HepG2 (cell line): ENCODE measurements around the gene ABCC3. TPM values are rescaled to one million over a fixed set of nuclear protein-coding genes. Genes with fewer than 3 reads are reported as not detected.

Experiments
- ATF3 ChIP-seq: sonication (generic); formaldehyde crosslinking; IDR thresholded peaks from 2 replicates; pipeline ENCODE4 v1.4.0; 2020; ENCODE audit warnings: missing genetic modification reagents
- ATF4 ChIP-seq, 2 experiments: fragments of 450-650 bp in 1 of 2; sonication (generic) in 1 of 2; formaldehyde crosslinking; IDR thresholded peaks; 2 replicates each; pipeline versions ENCODE4 v1.5.0 to v1.8.0; 2020 to 2022; ENCODE audit warnings: mild to moderate bottlenecking in 1 of 2, missing genetic modification reagents in 1 of 2
- BRD4 ChIP-seq: sonication (generic); formaldehyde crosslinking; IDR thresholded peaks from 2 replicates; pipeline ENCODE4 v1.4.0; 2020; ENCODE audit warnings: missing genetic modification reagents
- CHD4 ChIP-seq: fragments of 200-600 bp; sonication (generic); IDR thresholded peaks from 2 replicates; pipeline ENCODE4 v1.7.0; 2017; ENCODE audit warnings: mild to moderate bottlenecking, low read length, borderline replicate concordance
- FIP1L1 ChIP-seq: fragments of 200-400 bp; formaldehyde crosslinking; IDR thresholded peaks from 2 replicates; pipeline ENCODE4 v1.6.1; 2018; ENCODE audit warnings: low read depth, mild to moderate bottlenecking, low read length, moderate library complexity, borderline replicate concordance; ENCODE audit not compliant: insufficient read depth
- HOXA9 ChIP-seq: sonication (generic); formaldehyde crosslinking; IDR thresholded peaks from 2 replicates; pipeline ENCODE4 v1.8.1; 2022; ENCODE audit warnings: missing genetic modification reagents, mild to moderate bottlenecking, moderate library complexity, borderline replicate concordance
- KIAA2018 ChIP-seq: sonication (generic); formaldehyde crosslinking; IDR thresholded peaks from 2 replicates; pipeline ENCODE4 v1.5.0; 2020; ENCODE audit warnings: mild to moderate bottlenecking, missing genetic modification reagents, borderline replicate concordance
- PBX2 ChIP-seq: IDR thresholded peaks from 2 replicates; pipeline ENCODE4 v1.6.1; 2016; ENCODE audit warnings: control low read depth
- SMAD1 ChIP-seq: sonication (generic); formaldehyde crosslinking; IDR thresholded peaks from 2 replicates; pipeline ENCODE4 v1.4.0; 2020; ENCODE audit warnings: missing genetic modification reagents, low read depth, mild to moderate bottlenecking, borderline replicate concordance
- ZBTB49 ChIP-seq: sonication (generic); formaldehyde crosslinking; IDR thresholded peaks from 2 replicates; pipeline ENCODE4 v1.4.0; 2020; ENCODE audit warnings: missing genetic modification reagents, borderline replicate concordance
- ZC3H13 ChIP-seq: sonication (generic); formaldehyde crosslinking; IDR thresholded peaks from 2 replicates; pipeline ENCODE4 v1.8.1; 2023; ENCODE audit warnings: mild to moderate bottlenecking, missing genetic modification reagents, moderate library complexity
- ZFP82 ChIP-seq: sonication (generic); formaldehyde crosslinking; IDR thresholded peaks from 2 replicates; pipeline ENCODE4 v1.5.1; 2020; ENCODE audit warnings: mild to moderate bottlenecking, missing genetic modification reagents, borderline replicate concordance
- ZNF367 ChIP-seq: sonication (generic); formaldehyde crosslinking; IDR thresholded peaks from 2 replicates; pipeline ENCODE4 v1.4.0; 2020; ENCODE audit warnings: missing genetic modification reagents, borderline replicate concordance
- ZNF446 ChIP-seq: sonication (generic); formaldehyde crosslinking; IDR thresholded peaks from 2 replicates; pipeline ENCODE4 v1.5.0; 2020; ENCODE audit warnings: mild to moderate bottlenecking, missing genetic modification reagents
- ZSCAN29 ChIP-seq: sonication (generic); formaldehyde crosslinking; conservative IDR thresholded peaks from 2 replicates; pipeline ENCODE4 v1.4.0; 2020; ENCODE audit warnings: mild to moderate bottlenecking, missing genetic modification reagents
- polyA plus RNA-seq, 8 experiments: library from polyadenylated mRNA; depleted of rRNA in 3 of 8; stranded (reverse) in 7 of 8; unstranded in 1 of 8; fragments of >200 nt; fragmentation: Illumina TruSeq in 4 of 8; extraction: Trizol in 4 of 8; gene quantifications; 2 replicates each; pipeline versions ENCODE4 v1.2.1 to v1.2.3, GENCODE V29; 2011 to 2016; ENCODE audit warnings: low read depth in 4 of 8, missing spikeins in 1 of 8, mixed read lengths in 1 of 8; ENCODE audit not compliant: insufficient read depth in 1 of 8
- total RNA-seq, 5 experiments: library from RNA; depleted of rRNA; stranded (reverse); fragments of >200 nt; fragmentation: Illumina TruSeq; extraction: Trizol; gene quantifications; 2 replicates each; pipeline ENCODE4 v1.2.3, GENCODE V29; 2016; ENCODE audit warnings: low read depth in 1 of 5

ABCC3 gene
- total and polyA plus RNA-seq, 2 of the 13 experiments (the other 11 are each of a cell fraction or from before 2014, with no cell fraction given), result 25.2 to 50.7 TPM

DNA sequence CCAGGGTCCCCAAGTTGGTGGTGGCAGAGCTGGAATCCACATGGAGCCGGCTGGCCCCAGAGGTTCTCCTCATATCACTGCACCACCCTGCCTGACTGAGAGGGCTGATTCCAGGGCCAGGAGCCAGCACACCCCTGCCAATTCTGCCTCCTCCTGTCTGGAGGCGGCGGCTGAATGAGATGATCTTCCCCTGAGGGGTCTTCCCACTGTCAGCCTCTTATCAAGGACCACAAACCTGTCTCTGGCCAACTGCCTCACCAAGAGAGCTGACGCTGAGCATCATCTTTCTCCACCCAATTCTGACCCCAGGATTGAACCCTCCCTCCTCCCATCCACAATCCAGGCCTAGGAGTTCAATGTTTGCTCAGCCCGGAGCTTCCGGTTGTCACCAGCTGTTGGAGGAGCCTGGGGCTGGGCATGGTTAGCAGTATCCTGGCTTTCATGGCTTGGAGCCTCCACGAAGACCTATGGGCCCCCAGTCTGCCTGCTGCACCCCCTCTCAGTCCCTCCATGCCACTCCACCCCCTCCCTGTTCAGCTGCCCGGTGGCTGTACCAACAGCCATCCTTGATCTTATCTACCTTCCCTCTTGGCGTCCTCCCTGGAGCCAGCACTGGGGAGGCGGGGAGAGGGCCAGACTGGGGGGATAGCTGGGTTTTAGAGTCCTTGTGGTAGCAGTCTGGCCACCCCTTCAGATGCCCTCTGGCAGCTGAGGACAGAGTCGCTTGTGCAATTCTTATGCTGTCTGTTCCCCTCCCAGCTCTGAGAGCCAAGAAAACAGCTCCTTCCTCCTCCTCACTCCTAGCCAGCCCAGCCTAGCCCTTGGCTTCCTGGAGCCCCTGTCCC, 25.6 kb downstream of the ABCC3 start (continued):
- TF ChIP-seq PBX2 (CRISPR knock-in tag) (no peak), KIAA2018 (CRISPR knock-in tag) (no peak), ZFP82 (CRISPR knock-in tag) (no peak), ZC3H13 (CRISPR knock-in tag) (no peak), SMAD1 (CRISPR knock-in tag) (no peak), ATF4 (CRISPR knock-in tag; IDR thresholded peaks at IDR 0.05) (no peak), ZSCAN29 (no peak; the same call in 1 of the 2 replicates), HOXA9 (CRISPR knock-in tag) (no peak), ZBTB49 (CRISPR knock-in tag) (no peak), CHD4 (no peak), ATF3 (0 out of 2 replicates have a peak, but pooled peaks have one; percentile 40), ZNF446 (CRISPR knock-in tag) (no peak), BRD4 (CRISPR knock-in tag) (no peak), ZNF367 (CRISPR knock-in tag) (no peak), FIP1L1 (no peak)
